HEK293T (cell line): ENCODE measurements around the gene KIAA0513.

Experiments
- L3MBTL2 ChIP-seq: fragments of 450-650 bp; conservative IDR thresholded peaks from 2 replicates; pipeline ENCODE4 v1.6.1; 2016; ENCODE audit warnings: mild to moderate bottlenecking
- SUZ12 ChIP-seq: fragments of 450-650 bp; IDR thresholded peaks from 2 replicates; pipeline ENCODE4 v1.6.1; 2016; ENCODE audit warnings: mild to moderate bottlenecking

DNA sequence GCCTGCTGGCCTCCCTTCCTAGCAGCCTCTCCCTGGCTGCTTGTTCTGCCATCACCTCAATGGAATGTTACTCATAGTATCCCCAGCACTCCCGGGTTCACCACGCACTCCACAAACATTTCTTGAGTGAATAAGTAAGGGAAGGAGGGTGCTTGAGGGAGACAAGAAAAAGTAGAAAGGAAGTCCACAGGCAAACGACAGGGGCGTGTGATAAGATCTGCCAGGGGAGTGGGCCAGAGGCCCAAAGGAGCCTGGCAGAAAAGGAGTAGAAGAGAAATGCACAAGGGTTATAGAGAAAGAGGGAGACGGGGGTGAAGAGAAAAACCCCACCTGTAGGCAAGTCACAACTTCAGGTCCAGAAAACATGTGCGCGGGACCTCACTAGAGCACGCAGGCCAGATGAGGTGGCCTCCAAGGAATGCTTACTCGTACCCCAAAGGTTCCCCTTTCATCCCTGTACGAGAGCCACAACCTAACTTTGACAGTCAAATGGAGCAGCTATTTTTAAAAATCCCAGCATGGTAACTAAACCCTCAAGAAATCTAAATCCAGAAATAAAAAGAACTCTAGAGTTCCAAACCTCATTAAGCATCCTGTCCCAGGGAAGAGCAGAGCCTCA lies 22.9 kb upstream of the KIAA0513 start:
- TF ChIP-seq L3MBTL2: no peak
- TF ChIP-seq SUZ12: no peak
